HG03108 (cell line): ENCODE measurements around the gene TTC39C.

Experiments used
- ATAC-seq: cut with Tn5 transposase; IDR thresholded peaks from one replicate; pipeline ENCODE4 v1.9.1; 2021; ENCODE audit warnings: moderate library complexity; ENCODE audit not compliant: unreplicated experiment

Gene TTC39C

GRCh38 chr18:23990474-23991410 lies 23.8 kb upstream of the TTC39C start:
- ATAC-seq = no peak

- no peak for ATAC-seq
Observed at GRCh38 chr18:23992089-23992940, 22.2 kb upstream of the TTC39C start.

- no peak for ATAC-seq
Observed at GRCh38 chr18:23992941-23993280, 21.6 kb upstream of the TTC39C start.

GRCh38 chr18:23994361-23994902 lies 20.1 kb upstream of the TTC39C start:
- ATAC-seq = no peak

GRCh38 chr18:23995180-23995579 lies 19.4 kb upstream of the TTC39C start:
- ATAC-seq = no peak

GRCh38 chr18:23998018-23998417 lies 16.5 kb upstream of the TTC39C start:
- no peak for ATAC-seq

- no peak for ATAC-seq
Observed at GRCh38 chr18:23998820-23999219, 15.7 kb upstream of the TTC39C start.

GRCh38 chr18:24000613-24001490 lies 13.7 kb upstream of the TTC39C start:
- ATAC-seq = no peak

GRCh38 chr18:24002479-24002878 lies 12.1 kb upstream of the TTC39C start:
- no peak for ATAC-seq

GRCh38 chr18:24003288-24003687 lies 11.3 kb upstream of the TTC39C start:
- ATAC-seq = no peak

- ATAC-seq = no peak
Observed at GRCh38 chr18:24003903-24004640, 10.5 kb upstream of the TTC39C start.

- ATAC-seq = no peak
Observed at GRCh38 chr18:24006712-24007313, 7.7 kb upstream of the TTC39C start.

- no peak for ATAC-seq
Observed at GRCh38 chr18:24009246-24009645, 5.3 kb upstream of the TTC39C start.

- ATAC-seq = peak; percentile 46
Observed at GRCh38 chr18:24009651-24010333, 4.8 kb upstream of the TTC39C start.

GRCh38 chr18:24010673-24011072 lies 3.9 kb upstream of the TTC39C start:
- no peak for ATAC-seq

GRCh38 chr18:24011123-24011917 lies 3.2 kb upstream of the TTC39C start:
- no peak for ATAC-seq

- ATAC-seq = no peak
Observed at GRCh38 chr18:24013051-24013450, 1.5 kb upstream of the TTC39C start.

- ATAC-seq = no peak
Observed at GRCh38 chr18:24014986-24015638, 558 bp downstream of the TTC39C start.
